Measurements from ENCODE around the gene WSCD2. TPM values are rescaled to one million over a fixed set of nuclear protein-coding genes. Genes with fewer than 3 reads are reported as not detected.

WSCD2 gene
- total RNA-seq, 2 experiments from 2014 or later = not detected

DNA sequence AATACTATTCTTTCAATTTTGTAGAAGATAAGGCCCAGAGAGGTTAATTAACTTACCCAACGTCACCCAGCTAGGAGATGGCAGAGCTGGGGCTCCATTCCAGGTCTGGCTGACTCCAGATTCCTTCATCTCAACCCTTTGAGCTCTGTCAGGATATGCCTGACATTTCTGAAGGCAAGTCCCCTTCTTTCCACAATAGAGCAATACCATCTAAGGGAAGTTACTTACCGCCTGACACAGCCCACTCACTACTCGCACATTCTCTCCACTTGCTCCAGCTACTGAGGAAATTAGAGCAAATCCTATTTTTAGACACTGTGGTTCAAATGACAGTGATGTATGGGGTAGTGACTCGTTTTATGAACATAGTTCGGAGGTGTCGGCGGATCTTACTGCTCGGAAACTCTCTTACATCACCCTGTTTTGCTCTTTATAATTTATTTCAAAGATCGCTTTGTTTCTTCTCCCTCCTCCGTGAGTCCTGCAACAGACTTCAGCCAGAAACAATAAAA is 2.0 kb upstream of the WSCD2 start:
- Mint-ChIP-seq H3K4me1 (peaks cover 2% of the 10 kb centered on the region), H3K27ac (no peak overlapping the region), H3K27me3 (peaks cover 49% of the 10 kb centered on the region), H3K36me3 (ENCODE audit: low read depth) (no peaks in the 10 kb centered on the region), H3K4me3 (no peak overlapping the region), H3K9me3 (no peaks in the 10 kb centered on the region)
- no peak for DNase-seq
- ChIA-PET POLR2A (no interaction called here), CTCF (no interaction called here)

DNA sequence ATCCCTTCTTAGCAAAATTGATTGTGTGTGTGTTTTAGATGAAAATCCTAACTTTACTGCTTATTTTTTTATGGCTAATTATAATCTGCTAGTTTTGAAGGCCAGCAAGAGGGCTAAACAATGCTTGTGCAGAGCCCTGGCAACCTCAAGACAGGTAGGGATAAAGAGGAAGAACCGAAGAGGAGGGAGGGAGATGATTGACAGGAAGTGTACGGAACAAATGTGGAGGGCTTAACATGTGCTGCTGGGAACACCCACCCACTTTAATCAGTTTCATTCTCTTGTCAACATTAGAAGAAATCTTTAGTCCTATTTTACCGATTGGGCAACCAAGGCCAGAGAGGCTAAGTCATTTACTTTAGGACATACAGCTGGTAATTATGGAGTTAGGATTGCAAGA is 1.4 kb upstream of the WSCD2 start:
- DNase-seq = no peak
- CTCF ChIA-PET = no interaction called here
- Mint-ChIP-seq H3K4me1 (peaks cover 2% of the 10 kb centered on the region), H3K36me3 (ENCODE audit: low read depth) (no peaks in the 10 kb centered on the region), H3K4me3 (no peak overlapping the region), H3K27me3 (peaks cover 55% of the 10 kb centered on the region), H3K27ac (no peak overlapping the region), H3K9me3 (no peaks in the 10 kb centered on the region)
- POLR2A ChIA-PET = no interaction called here

DNA sequence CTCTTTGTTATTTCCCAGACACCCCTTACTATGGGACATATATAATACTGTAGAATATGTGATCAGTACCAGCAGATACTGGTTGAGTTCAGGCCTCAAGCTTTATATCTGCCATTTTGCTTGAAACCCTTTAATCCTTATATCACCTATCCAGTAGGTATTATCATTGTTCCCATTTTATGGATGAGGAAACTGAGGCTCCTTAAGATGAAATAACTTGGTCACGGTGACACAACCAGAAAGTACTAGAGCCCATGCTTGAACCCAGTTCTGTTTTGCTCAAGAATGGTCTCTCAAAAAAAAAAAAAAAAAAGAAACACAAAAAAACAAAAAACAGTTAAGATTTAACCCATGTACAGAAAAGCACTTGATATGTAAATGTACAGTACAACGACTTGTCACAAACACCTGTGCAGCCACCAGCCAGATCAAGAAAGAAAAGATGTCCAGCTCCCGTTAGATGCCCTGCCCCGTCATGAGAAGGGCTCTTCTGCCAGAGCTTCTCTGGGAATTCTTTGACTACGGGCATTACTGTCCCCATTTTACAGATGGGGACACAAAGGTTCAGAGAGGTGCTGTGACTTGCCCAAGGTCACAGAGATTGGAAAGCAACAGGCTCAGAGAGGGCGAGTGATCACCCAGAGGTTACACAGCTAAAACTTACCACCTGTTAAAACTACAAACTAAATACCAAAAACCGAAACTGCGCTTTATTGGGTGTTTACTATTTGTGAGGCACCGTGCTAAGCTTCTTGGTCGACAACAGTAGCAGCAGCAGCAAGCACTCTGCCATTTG is 669 bp upstream of the WSCD2 start:
- ChIA-PET POLR2A (no interaction called here), CTCF (interaction anchor here (1.3 kb wide), 1 partner anchor 329 kb away, joined by 5 read pairs; no protein-coding TSS in a partner anchor)
- Mint-ChIP-seq H3K27ac (no peak overlapping the region), H3K4me1 (peaks cover 2% of the 10 kb centered on the region), H3K9me3 (no peaks in the 10 kb centered on the region), H3K36me3 (ENCODE audit: low read depth) (no peaks in the 10 kb centered on the region), H3K4me3 (no peak overlapping the region), H3K27me3 (peaks cover 61% of the 10 kb centered on the region)
- no peak for DNase-seq

DNA sequence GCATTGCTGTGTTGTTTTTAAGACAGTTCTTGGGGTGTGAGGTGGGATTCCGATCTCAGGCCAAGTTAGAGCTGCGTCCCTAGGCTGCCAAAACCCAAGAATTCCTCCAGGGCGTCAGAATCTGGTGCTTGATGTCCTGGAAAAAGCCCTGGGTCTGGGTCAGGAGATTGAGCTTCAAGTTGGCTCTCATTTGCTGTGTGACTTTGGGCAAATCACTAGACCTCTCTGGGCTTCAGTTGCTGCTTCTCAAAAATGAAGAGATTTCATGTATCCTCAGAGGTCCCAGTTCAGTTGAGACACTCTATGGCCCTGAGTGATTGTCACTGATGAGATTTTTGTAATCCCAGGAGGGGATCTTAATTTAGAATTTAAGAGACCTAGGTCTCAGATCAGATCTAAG is 1.9 kb downstream of the WSCD2 start:
- H3K27me3 Mint-ChIP-seq = peaks cover 63% of the 10 kb centered on the region
- ChIA-PET CTCF (no interaction called here), POLR2A (no interaction called here)
- DNase-seq = no peak
- H3K4me3 Mint-ChIP-seq = no peak overlapping the region
- peaks cover 2% of the 10 kb centered on the region for H3K4me1 Mint-ChIP-seq
- H3K36me3 Mint-ChIP-seq (ENCODE audit: low read depth) = no peaks in the 10 kb centered on the region
- H3K27ac Mint-ChIP-seq = no peak overlapping the region
- H3K9me3 Mint-ChIP-seq = no peaks in the 10 kb centered on the region

DNA sequence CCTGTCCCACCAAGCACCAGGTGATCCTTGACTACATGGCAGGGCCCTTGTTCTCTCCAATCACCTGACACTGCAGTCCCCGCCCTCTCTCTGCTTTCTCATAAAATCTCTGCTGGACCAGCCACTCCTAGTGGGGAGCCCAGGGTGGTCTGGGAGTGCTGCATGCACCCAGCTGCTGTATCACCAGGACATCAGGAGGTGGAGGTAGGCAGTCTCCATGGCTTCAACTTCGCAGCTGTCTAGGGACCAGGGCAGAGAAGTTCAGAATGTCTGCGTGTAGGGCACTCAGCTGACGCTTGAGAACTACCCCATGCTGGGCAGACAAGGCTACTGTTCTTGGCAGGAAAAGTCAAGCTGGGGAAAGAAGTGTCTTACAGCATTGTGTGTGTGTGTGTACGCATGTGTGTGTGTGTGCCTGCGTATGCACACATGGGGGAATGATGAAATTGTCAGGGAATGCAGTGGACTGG is 2.6 kb downstream of the WSCD2 start:
- no peak overlapping the region for H3K4me3 Mint-ChIP-seq
- CTCF ChIA-PET = no interaction called here
- no peaks in the 10 kb centered on the region for H3K9me3 Mint-ChIP-seq
- H3K27me3 Mint-ChIP-seq = peaks cover 58% of the 10 kb centered on the region
- DNase-seq = no peak
- POLR2A ChIA-PET = no interaction called here
- no peaks in the 10 kb centered on the region for H3K36me3 Mint-ChIP-seq (ENCODE audit: low read depth)
- H3K4me1 Mint-ChIP-seq = peaks cover 2% of the 10 kb centered on the region
- H3K27ac Mint-ChIP-seq = no peak overlapping the region

DNA sequence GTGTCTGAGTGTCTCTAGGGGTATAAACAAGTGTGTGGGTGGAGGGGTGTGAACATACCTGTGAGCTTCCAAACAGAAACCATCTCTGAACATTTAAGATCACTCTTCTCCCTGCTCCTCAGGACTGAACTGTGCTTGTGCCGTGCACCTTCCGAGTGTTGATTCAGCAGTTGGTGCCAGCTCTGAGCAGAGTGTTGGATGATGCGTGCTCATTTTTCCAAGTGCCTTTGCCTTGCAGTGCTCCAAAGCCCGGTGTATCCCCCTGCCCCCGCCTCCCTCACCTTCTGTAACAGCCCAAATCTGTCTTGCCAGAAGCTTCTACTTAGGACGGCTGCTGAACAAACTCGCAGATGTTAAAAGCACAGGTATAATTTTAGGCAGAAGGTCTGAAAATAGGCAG is 4.4 kb downstream of the WSCD2 start:
- Mint-ChIP-seq H3K4me1 (peaks cover 2% of the 10 kb centered on the region), H3K36me3 (ENCODE audit: low read depth) (no peaks in the 10 kb centered on the region), H3K27me3 (peaks cover 41% of the 10 kb centered on the region), H3K4me3 (no peak overlapping the region), H3K9me3 (no peaks in the 10 kb centered on the region), H3K27ac (no peak overlapping the region)
- ChIA-PET POLR2A (no interaction called here), CTCF (no interaction called here)
- DNase-seq = no peak

DNA sequence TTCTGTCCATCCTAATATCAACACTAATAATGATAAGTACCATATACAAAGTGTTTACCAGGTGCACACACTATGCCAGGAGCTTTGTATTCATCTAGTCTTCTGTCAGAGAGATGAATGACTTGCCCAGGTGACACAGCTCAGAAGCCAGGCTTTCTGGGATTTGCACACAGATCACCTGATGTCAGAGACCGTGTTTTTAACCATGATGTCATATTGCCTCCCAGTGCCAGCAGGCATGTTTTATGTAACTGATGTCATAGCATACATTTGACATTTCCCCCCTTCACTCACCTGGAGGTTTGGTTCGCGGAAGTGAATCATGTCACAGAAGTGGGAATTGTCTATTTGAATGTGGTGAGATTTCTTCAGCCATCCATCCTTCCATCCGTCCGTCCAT is 5.7 kb downstream of the WSCD2 start:
- ChIA-PET CTCF (no interaction called here), POLR2A (no interaction called here)
- no peaks in the 10 kb centered on the region for H3K4me1 Mint-ChIP-seq
- H3K9me3 Mint-ChIP-seq = no peaks in the 10 kb centered on the region
- H3K36me3 Mint-ChIP-seq (ENCODE audit: low read depth) = no peaks in the 10 kb centered on the region
- H3K4me3 Mint-ChIP-seq = no peak overlapping the region
- H3K27me3 Mint-ChIP-seq = peaks cover 31% of the 10 kb centered on the region
- no peak overlapping the region for H3K27ac Mint-ChIP-seq
- DNase-seq = no peak

DNA sequence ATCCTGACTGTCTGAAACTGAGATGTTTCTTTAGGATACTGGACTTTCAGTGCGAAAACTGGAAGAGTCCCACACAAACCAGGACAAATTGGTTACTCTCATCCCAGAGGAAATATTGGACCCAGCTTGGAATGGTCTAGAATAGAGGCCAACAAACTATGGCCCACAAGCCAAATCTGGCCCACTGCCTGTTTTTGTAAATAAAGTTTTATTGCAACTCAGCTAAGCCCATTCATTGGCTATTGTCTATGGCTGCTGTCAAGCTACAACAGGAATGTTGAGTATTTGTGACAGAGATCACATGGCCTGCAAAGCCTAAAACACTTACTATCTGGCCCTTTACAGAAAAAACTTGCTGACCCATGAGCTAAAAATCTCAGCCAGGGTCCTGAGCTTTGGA is 6.5 kb downstream of the WSCD2 start:
- no peaks in the 10 kb centered on the region for H3K9me3 Mint-ChIP-seq
- no peak for DNase-seq
- POLR2A ChIA-PET = no interaction called here
- no peak overlapping the region for H3K27ac Mint-ChIP-seq
- peaks cover 25% of the 10 kb centered on the region for H3K27me3 Mint-ChIP-seq
- H3K4me3 Mint-ChIP-seq = no peak overlapping the region
- H3K4me1 Mint-ChIP-seq = no peaks in the 10 kb centered on the region
- no peaks in the 10 kb centered on the region for H3K36me3 Mint-ChIP-seq (ENCODE audit: low read depth)
- CTCF ChIA-PET = interaction anchor here (1.1 kb wide), 1 partner anchor 322 kb away, joined by 3 read pairs; no protein-coding TSS in a partner anchor

DNA sequence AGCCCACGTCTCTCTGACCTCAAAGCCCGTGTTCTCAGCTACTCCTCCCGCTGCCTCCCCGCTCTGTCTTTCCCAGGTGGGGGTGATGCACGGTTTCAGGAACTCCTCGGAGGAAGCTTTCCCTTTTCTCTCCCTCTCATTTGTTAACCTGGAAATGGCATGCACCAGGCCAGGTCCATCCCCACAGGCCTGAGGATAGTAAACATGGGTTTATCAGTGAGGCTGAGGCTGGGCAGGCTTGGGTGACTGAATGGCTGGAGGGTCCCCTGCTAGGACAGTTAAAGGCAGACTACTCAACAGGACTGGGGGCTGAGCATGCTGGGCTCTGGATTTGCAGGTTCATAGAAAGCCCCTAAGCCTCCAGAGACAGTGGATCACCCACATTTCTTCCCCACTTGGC is 7.6 kb downstream of the WSCD2 start:
- Mint-ChIP-seq H3K4me3 (no peak overlapping the region), H3K4me1 (no peaks in the 10 kb centered on the region), H3K27ac (no peak overlapping the region), H3K9me3 (no peaks in the 10 kb centered on the region), H3K36me3 (ENCODE audit: low read depth) (no peaks in the 10 kb centered on the region), H3K27me3 (peaks cover 17% of the 10 kb centered on the region)
- no peak for DNase-seq
- ChIA-PET POLR2A (no interaction called here), CTCF (no interaction called here)

DNA sequence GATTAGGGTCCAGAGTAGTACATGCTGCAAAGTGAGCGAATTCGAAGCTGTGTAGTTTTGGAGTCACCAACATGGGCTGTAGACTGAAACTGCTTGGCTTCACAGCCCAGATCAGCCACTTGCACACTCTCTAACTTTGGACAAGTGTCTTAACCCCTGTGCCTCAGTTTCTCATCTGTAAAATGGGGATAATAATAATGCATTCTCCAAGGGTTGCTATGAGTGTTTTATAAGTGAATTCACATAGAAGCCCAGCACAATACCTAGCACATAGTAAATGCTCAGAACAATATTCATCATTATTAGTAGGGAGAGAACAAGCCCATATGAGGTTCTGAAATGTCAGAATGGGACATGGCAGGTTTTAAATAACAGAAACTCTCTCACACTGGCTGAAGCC is 10.4 kb downstream of the WSCD2 start:
- Mint-ChIP-seq H3K36me3 (ENCODE audit: low read depth) (no peaks in the 10 kb centered on the region), H3K4me3 (no peak overlapping the region), H3K9me3 (no peaks in the 10 kb centered on the region), H3K27ac (no peak overlapping the region), H3K27me3 (peaks cover 4% of the 10 kb centered on the region), H3K4me1 (no peaks in the 10 kb centered on the region)
- ChIA-PET CTCF (no interaction called here), POLR2A (no interaction called here)
- DNase-seq = no peak

DNA sequence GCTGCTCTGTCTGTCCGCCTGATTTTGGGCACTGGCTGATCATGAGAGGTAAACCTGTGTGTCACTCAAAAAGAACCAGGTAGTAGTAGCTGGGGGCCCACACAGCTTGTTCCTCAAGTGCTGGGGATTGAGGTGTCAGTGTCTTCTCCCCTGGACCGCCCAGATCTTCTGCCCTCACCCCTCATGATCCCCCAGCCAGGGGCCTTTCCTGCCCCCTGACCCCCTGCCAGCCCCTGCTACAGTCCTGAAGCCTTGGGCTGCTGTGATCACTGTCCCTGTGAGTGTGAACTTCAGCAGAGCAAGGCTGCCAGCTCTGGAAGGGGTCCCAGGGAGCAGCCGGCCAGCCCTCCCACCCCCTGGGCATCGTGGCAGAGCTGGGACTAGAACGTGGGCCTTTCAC is 11.4 kb downstream of the WSCD2 start:
- no peak for DNase-seq
- POLR2A ChIA-PET = no interaction called here
- no peaks in the 10 kb centered on the region for H3K4me1 Mint-ChIP-seq
- H3K9me3 Mint-ChIP-seq = no peaks in the 10 kb centered on the region
- no peak overlapping the region for H3K4me3 Mint-ChIP-seq
- H3K27me3 Mint-ChIP-seq = peaks cover 2% of the 10 kb centered on the region
- CTCF ChIA-PET = no interaction called here
- no peak overlapping the region for H3K27ac Mint-ChIP-seq
- no peaks in the 10 kb centered on the region for H3K36me3 Mint-ChIP-seq (ENCODE audit: low read depth)

DNA sequence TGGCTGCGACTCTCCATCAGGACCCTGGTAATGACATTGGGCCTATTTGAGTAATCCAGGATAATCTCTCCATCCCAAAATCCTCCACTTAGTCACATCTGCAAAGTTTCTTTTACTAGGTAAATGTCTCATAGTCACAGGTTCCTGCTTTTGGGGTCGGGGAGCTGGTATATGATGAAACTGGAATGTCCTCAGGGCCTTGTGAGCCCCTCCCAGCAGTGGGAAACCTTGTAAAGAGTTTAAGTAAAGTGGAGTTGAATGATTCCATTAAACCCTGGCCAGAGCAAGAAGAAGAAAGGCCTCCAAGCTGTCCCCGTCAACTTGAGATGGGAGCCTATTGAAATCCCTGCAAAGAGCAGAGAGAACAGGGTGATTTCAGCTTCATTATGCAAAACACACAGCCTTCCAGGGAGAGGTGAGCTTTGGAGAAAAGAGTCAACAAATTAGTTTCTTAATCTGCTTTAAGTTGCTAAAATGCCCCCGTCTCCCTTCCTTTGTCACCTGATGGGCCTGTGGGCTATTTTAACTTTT is 12.6 kb downstream of the WSCD2 start:
- ChIA-PET POLR2A (no interaction called here), CTCF (no interaction called here)
- Mint-ChIP-seq H3K27ac (no peak overlapping the region), H3K4me3 (no peak overlapping the region), H3K27me3 (peaks cover 2% of the 10 kb centered on the region), H3K4me1 (no peaks in the 10 kb centered on the region), H3K9me3 (no peaks in the 10 kb centered on the region), H3K36me3 (ENCODE audit: low read depth) (no peaks in the 10 kb centered on the region)
- DNase-seq = no peak

DNA sequence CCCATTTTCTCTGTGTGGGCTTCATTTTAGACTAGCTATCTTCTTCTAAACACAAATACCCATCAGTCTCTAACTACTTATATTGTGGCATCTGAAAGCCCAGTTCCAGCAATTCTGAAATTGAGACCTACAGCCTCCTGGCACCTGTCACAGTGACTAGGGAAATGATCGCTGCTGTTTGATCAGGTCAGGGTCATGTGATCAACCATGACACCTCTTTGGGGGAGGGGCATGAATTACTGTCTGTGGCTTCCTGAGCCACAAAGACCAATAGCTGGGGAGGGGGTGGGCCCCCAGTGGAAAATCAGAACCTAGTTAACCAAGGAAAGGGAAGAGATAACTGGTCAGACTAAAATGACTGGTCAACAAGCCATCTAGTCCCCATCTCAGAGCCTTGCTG is 14.1 kb downstream of the WSCD2 start:
- no peak for DNase-seq
- no peak overlapping the region for H3K27ac Mint-ChIP-seq
- H3K4me1 Mint-ChIP-seq = no peaks in the 10 kb centered on the region
- ChIA-PET POLR2A (no interaction called here), CTCF (no interaction called here)
- no peaks in the 10 kb centered on the region for H3K9me3 Mint-ChIP-seq
- H3K4me3 Mint-ChIP-seq = no peak overlapping the region
- peaks cover 2% of the 10 kb centered on the region for H3K27me3 Mint-ChIP-seq
- H3K36me3 Mint-ChIP-seq (ENCODE audit: low read depth) = no peaks in the 10 kb centered on the region

DNA sequence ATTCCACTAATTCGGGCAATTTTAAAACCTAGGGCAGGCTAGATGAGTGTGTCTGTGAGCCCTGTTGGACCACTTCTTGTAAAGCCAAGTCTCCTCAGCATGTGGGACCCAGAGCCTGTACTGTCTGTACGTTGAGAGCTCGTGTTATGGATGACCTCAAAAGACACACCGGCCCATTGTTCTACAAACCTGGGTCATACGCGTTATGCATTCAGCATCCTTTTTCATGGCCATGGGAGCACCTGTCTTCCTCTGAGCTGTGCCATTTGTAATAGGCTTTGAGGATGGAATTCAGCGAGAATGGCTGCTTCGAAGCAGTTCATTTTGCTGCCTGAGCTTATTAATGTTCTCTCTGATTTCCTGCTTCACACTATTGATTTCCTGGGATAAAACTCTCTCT is 15.0 kb downstream of the WSCD2 start:
- DNase-seq = no peak
- POLR2A ChIA-PET = no interaction called here
- Mint-ChIP-seq H3K4me3 (no peak overlapping the region), H3K4me1 (no peaks in the 10 kb centered on the region), H3K27me3 (peaks cover 2% of the 10 kb centered on the region), H3K9me3 (no peaks in the 10 kb centered on the region), H3K36me3 (ENCODE audit: low read depth) (no peaks in the 10 kb centered on the region), H3K27ac (no peak overlapping the region)
- CTCF ChIA-PET = no interaction called here
